HEK293T (cell line): ENCODE data around the gene FRK.

Source experiments
- CTCF ChIA-PET: fragments of 350-600 bp; formaldehyde crosslinking; extraction: SDS; loops from one replicate; lab custom pipeline; 2021; ENCODE audit warnings: antibody characterized with exemption, inconsistent platforms; lab: Yijun Ruan, JAX
- POLR2A ChIA-PET: fragments of 350-600 bp; formaldehyde crosslinking; extraction: SDS; loops from one replicate; lab custom pipeline; 2020; ENCODE audit warnings: antibody characterized with exemption, inconsistent platforms; lab: Yijun Ruan, JAX
- DNase-seq: peaks from one replicate; pipeline ENCODE4 v3.0.0; 2012; ENCODE audit warnings: mixed read lengths; ENCODE audit errors: extremely low spot score
- ARNT ChIP-seq: fragments of 450-650 bp; IDR thresholded peaks from 2 replicates; pipeline ENCODE4 v1.6.1; 2017; ENCODE audit warnings: mild to moderate bottlenecking
- BHLHE40 ChIP-seq: fragments of 450-650 bp; IDR thresholded peaks from 2 replicates; pipeline ENCODE4 v1.6.1; 2016; ENCODE audit warnings: mild to moderate bottlenecking, moderate library complexity, borderline replicate concordance
- CTBP1 ChIP-seq: fragments of 450-650 bp; IDR thresholded peaks from 2 replicates; pipeline ENCODE4 v1.6.1; 2016; ENCODE audit warnings: borderline replicate concordance
- ELF4 ChIP-seq: fragments of 450-650 bp; IDR thresholded peaks from 2 replicates; pipeline ENCODE4 v1.6.1; 2017; ENCODE audit warnings: antibody characterized with exemption
- FOXA1 ChIP-seq: fragments of 450-650 bp; IDR thresholded peaks from 2 replicates; pipeline ENCODE4 v1.6.1; 2016; ENCODE audit warnings: mild to moderate bottlenecking
- FOXK2 ChIP-seq: fragments of 450-650 bp; IDR thresholded peaks from 2 replicates; pipeline ENCODE4 v1.6.1; 2016; ENCODE audit warnings: mild to moderate bottlenecking
- FOXM1 ChIP-seq: fragments of 450-650 bp; IDR thresholded peaks from 2 replicates; pipeline ENCODE4 v1.6.1; 2017; ENCODE audit warnings: mild to moderate bottlenecking, borderline replicate concordance
- HDGF ChIP-seq: fragments of 450-650 bp; IDR thresholded peaks from 2 replicates; pipeline ENCODE4 v1.6.1; 2017; ENCODE audit warnings: antibody characterized with exemption, borderline replicate concordance
- L3MBTL2 ChIP-seq: fragments of 450-650 bp; conservative IDR thresholded peaks from 2 replicates; pipeline ENCODE4 v1.6.1; 2016; ENCODE audit warnings: mild to moderate bottlenecking
- LEF1 ChIP-seq: fragments of 450-650 bp; IDR thresholded peaks from 2 replicates; pipeline ENCODE4 v1.6.1; 2017; ENCODE audit warnings: mild to moderate bottlenecking, borderline replicate concordance
- NFRKB ChIP-seq: fragments of 450-650 bp; IDR thresholded peaks from 2 replicates; pipeline ENCODE4 v1.6.1; 2016; ENCODE audit warnings: mild to moderate bottlenecking, moderate library complexity
- PKNOX1 ChIP-seq: fragments of 450-650 bp; IDR thresholded peaks from 2 replicates; pipeline ENCODE4 v1.6.1; 2016
- SP1 ChIP-seq: fragments of 450-650 bp; IDR thresholded peaks from 2 replicates; pipeline ENCODE4 v1.6.1; 2017
- SUZ12 ChIP-seq: fragments of 450-650 bp; IDR thresholded peaks from 2 replicates; pipeline ENCODE4 v1.6.1; 2016; ENCODE audit warnings: mild to moderate bottlenecking
- TARDBP ChIP-seq: fragments of 450-650 bp; IDR thresholded peaks from 2 replicates; pipeline ENCODE4 v1.6.1; 2016
- ZNF384 ChIP-seq: fragments of 450-650 bp; IDR thresholded peaks from 2 replicates; pipeline ENCODE4 v1.6.1; 2016

FRK gene

GRCh38 chr6:115909923-115910546 is 150.7 kb downstream of the FRK start:
- TF ChIP-seq CTBP1: no peak
- no peak for TF ChIP-seq NFRKB
- no peak for TF ChIP-seq FOXK2
- TF ChIP-seq PKNOX1: no peak
- no peak for TF ChIP-seq SP1
- TF ChIP-seq ARNT: no peak
- TF ChIP-seq FOXM1: no peak
- TF ChIP-seq BHLHE40: no peak
- TF ChIP-seq TARDBP: no peak
- no peak for TF ChIP-seq HDGF
- no peak for TF ChIP-seq FOXA1
- no peak for TF ChIP-seq ELF4
- DNase-seq: no peak
- CTCF ChIA-PET: no interaction called here
- POLR2A ChIA-PET: no interaction called here

- POLR2A ChIA-PET: no interaction called here
- TF ChIP-seq ELF4 (no peak), ARNT (no peak)
- CTCF ChIA-PET: no interaction called here
- no peak for DNase-seq
Measured at GRCh38 chr6:115908906-115909559, 151.7 kb downstream of the FRK start.

- no peak for DNase-seq
Measured at GRCh38 chr6:115905471-115905870, 155.2 kb downstream of the FRK start.

GRCh38 chr6:115902436-115902835 is 158.3 kb downstream of the FRK start:
- no peak for DNase-seq
- ChIA-PET POLR2A (no interaction called here), CTCF (no interaction called here)
- TF ChIP-seq FOXM1: no peak
- no peak for TF ChIP-seq PKNOX1
- TF ChIP-seq FOXA1: no peak
- TF ChIP-seq FOXK2: no peak
- TF ChIP-seq SUZ12: no peak
- no peak for TF ChIP-seq TARDBP
- TF ChIP-seq SP1: no peak
- TF ChIP-seq BHLHE40: no peak
- TF ChIP-seq LEF1: no peak
- TF ChIP-seq ARNT: no peak
- no peak for TF ChIP-seq CTBP1
- no peak for TF ChIP-seq ELF4
- TF ChIP-seq NFRKB: no peak
- no peak for TF ChIP-seq HDGF
- no peak for TF ChIP-seq L3MBTL2
- no peak for TF ChIP-seq ZNF384

More at GRCh38 chr6:115905471-115905870, 155.2 kb downstream of the FRK start:
- ChIA-PET CTCF (no interaction called here), POLR2A (no interaction called here)
- no peak for TF ChIP-seq L3MBTL2
- TF ChIP-seq NFRKB: no peak
- TF ChIP-seq TARDBP: no peak

GRCh38 chr6:115901896-115902295 is 158.8 kb downstream of the FRK start:
- POLR2A ChIA-PET: no interaction called here
- TF ChIP-seq ZNF384 (no peak), CTBP1 (no peak), PKNOX1 (no peak), NFRKB (no peak), HDGF (no peak), SUZ12 (no peak), ELF4 (no peak), FOXM1 (no peak), LEF1 (no peak), L3MBTL2 (no peak), ARNT (no peak), BHLHE40 (no peak), FOXA1 (no peak), FOXK2 (no peak)
- CTCF ChIA-PET: no interaction called here

GRCh38 chr6:115899730-115900282 is 160.9 kb downstream of the FRK start:
- CTCF ChIA-PET: interaction anchor here (0.6 kb wide), 1 partner anchor 72 kb away, joined by 3 read pairs; no protein-coding TSS in a partner anchor
- TF ChIP-seq FOXM1 (no peak), CTBP1 (no peak), L3MBTL2 (no peak), ARNT (no peak), ELF4 (no peak), LEF1 (no peak), ZNF384 (no peak), SP1 (no peak), HDGF (no peak), FOXK2 (no peak), TARDBP (no peak), PKNOX1 (no peak), BHLHE40 (no peak), SUZ12 (no peak)
- POLR2A ChIA-PET: no interaction called here
- DNase-seq: no peak

More at GRCh38 chr6:115901896-115902295, 158.8 kb downstream of the FRK start:
- DNase-seq: no peak
